Activated T-cell treated with anti-CD3 and anti-CD28 coated beads, Interleukin-2, amount 50 U/mL, for 1 hour (primary cell): Measurements from ENCODE around the gene ELMO1.

Source experiments
- DNase-seq: peaks from one replicate; pipeline ENCODE4 v3.0.0-alpha.2; 2020

The ELMO1 gene

DNA sequence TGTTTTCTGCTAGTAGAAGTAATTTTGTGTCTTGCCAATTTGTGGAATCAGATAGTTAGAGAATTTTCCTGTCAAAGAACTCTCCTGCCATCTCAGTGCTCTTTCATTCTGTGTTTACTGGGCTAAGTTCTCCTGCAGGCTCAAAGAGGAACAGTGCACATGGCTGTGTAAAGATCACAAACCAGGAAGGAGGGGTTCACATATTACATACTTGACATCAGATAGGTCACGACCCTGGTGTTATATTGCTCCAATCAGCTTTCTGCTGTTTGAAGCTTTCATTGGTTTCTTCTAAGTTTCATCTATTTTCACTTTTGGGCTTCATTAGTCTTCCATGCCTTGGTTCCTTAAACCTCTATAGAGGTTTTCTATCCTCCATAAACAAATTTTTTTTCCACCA is 13.5 kb upstream of the ELMO1 start:
- no peak for DNase-seq

DNA sequence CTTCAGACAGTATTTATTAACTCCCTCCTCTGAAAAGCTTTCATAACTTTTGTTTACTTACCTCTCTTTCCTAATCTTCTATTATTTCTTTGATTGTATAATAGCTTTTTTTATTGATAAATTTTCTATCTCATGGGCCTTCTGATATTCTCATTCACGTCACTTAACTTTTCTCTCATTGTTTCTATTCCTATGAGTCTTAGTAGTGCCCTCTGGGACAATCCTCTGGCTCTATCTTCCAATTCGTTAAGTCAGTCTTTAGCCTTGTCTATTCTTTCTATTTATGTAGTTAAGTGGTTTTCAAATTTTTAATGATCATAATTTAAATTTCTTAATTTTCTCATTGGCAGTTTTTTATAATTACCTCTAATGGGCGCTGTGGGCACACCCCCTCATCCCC is 6.4 kb upstream of the ELMO1 start:
- no peak for DNase-seq

GRCh38 chr7:37452346-37452745 is 3.7 kb upstream of the ELMO1 start:
- DNase-seq, result no peak

DNA sequence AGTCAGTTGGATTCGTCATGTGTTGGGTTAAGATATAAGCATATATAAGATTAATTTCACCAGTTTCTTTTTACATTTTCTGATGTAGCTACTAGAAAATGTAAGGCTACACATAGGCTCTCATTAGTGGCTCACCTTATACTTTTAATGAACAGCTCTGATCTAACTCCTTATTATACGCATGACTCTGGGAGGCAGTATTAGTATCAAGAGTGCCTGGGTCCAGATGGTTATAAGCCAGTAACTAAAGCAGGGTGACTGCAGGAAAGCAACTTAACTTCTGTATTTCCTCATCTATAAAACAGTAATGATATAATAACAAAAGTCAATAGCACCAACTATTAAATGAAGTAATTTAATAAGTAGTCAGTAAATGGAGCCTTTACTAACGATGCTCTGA is 1.4 kb upstream of the ELMO1 start:
- DNase-seq, result no peak

DNA sequence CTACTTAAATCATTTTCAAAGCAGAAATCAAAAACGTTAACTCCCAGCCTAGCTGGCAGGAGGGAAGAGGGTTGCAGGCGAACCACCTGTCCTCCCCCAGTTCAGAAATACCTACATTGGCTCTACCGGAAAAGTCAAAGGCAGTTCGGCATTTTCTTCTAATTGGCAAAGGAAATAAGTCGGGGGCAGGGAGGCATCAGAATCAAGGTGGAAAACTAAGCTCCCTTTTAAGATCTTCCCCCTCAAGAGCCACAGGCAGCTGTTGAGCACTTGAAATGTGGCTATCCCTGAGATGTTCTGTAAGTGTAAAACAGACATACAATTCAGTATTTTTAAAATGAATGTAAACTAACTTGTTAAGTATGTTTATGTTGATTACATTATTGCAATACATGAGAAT is 957 bp upstream of the ELMO1 start:
- DNase-seq, result no peak

- no peak for DNase-seq
These were observed 541 bp downstream of the ELMO1 start for GRCh38 chr7:37448011-37448635.

DNA sequence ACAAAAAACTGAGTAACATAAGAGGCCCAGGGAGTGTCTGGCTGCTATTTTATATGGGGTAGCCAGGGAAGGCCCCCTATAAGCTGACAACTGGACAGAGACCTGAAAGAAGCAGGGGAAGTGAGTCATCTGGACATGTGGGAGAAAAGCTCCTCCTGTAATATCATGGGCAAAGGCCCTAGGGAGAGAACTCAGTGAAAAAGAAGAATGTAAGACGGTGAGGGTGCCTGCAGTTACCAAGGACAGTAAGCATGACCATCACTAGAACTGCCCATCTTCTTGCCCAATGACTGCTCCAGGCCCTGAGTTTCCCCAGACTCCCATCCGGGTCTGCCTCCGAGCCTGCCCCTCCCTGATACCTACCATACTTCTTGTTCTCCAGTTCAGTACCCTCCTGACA is 2.3 kb downstream of the ELMO1 start:
- no peak for DNase-seq

DNA sequence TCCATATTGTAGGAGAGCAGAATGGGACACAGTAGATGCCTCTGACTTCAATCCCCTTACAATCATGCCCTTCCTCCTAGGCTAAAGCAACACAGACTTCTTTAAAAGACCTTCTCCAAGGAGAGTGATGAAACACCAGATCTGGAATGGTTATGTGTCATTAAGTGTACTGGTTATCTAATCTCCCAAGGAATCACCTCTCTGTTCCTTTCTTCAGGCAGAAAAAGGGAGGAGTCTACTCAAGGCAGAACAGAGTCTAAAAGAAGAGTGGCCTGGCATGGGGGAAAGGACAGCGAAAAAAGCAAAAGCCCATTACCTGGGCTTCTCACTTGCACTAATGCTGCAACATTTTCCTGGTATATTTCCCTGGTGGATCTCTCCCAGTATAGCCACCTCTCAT is 2.9 kb downstream of the ELMO1 start:
- DNase-seq, result no peak

GRCh38 chr7:37445064-37445723 is 3.5 kb downstream of the ELMO1 start:
- DNase-seq, result no peak

DNA sequence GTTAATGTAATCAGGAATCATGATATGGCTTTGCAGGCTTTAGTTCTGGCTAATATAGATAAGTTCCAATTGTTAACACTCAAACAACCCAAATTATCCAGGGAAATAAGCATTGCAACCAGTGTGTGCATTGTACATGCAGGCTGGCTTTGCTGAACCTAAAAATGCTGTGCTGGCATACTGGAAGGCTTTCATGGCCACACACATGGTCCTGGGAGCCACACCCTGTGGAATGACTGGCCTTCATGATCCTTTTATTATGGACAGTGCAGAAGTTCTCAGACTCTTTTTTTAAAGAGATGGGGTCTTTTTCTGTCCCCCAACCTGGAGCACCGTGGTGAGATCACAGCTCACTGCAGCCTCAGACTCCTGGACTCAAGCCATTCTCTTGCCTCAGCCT is 5.0 kb downstream of the ELMO1 start:
- no peak for DNase-seq

GRCh38 chr7:37442268-37442667 is 6.4 kb downstream of the ELMO1 start:
- no peak for DNase-seq

DNA sequence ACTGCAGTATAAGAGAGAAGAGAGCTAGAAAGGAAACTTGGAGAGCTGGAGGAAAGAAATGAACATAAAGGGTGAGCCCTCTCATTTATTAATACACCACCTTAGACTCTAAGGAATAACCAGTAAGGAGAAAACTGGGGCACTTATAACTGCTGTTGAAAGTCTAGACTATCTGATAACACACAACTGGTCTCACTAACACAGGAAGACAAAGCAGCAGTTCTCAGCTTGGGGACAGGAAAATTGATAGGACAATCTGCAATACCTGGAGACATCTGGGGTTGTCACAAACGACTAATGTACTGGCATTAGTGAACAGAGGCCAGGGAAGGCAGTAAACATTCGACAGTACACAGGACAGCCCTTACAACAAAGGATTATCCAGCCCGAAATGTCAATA is 6.8 kb downstream of the ELMO1 start:
- no peak for DNase-seq

DNA sequence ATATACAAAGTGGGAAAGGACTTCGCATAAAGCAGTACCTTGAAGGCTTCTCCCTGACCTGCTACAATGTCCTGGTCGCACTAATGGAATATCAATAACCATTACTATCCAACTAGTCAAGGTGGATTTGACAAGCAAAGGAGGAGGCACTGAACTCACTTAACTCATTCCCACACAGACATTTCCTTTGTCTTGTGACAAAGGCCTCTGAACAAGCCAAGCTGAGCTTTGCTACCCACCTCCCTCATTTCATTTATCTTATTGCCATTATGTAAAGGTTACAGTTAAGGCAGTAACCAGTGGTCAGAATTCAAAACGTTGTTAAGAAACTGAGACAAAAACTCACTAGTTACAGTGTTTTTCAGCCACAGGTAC is 7.3 kb downstream of the ELMO1 start:
- no peak for DNase-seq

- DNase-seq, result no peak
These were observed 7.8 kb downstream of the ELMO1 start for GRCh38 chr7:37440738-37441385.

- no peak for DNase-seq
These were observed 9.0 kb downstream of the ELMO1 start for GRCh38 chr7:37439653-37440026.

GRCh38 chr7:37438906-37439652 is 9.6 kb downstream of the ELMO1 start:
- no peak for DNase-seq

- no peak for DNase-seq
These were observed 13.4 kb downstream of the ELMO1 start for GRCh38 chr7:37435156-37435855.

GRCh38 chr7:37434529-37434928 is 14.1 kb downstream of the ELMO1 start:
- DNase-seq, result no peak

DNA sequence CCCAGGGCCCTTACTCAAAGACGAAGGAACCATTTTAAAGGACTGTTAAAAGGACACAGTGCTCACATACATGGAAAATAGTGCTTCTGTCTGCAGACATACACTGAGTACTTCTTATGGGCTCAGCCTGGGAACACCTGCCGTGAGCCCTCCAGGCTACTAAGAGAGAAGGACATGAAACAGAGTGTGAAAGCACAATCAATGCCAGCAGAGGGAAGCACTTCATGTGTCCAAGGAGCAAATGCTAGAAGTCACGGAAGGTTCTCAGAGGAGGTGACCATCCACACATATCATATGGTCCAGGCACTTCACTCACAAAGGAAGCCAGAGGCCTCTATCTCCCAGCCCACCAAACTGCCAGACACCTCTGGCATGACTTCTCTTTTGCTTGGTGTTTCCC is 15.5 kb downstream of the ELMO1 start:
- no peak for DNase-seq

- DNase-seq, result no peak
These were observed 16.3 kb downstream of the ELMO1 start for GRCh38 chr7:37432281-37432920.

GRCh38 chr7:37431413-37431812 is 17.3 kb downstream of the ELMO1 start:
- no peak for DNase-seq

- no peak for DNase-seq
These were observed 18.0 kb downstream of the ELMO1 start for GRCh38 chr7:37430640-37431039.

DNA sequence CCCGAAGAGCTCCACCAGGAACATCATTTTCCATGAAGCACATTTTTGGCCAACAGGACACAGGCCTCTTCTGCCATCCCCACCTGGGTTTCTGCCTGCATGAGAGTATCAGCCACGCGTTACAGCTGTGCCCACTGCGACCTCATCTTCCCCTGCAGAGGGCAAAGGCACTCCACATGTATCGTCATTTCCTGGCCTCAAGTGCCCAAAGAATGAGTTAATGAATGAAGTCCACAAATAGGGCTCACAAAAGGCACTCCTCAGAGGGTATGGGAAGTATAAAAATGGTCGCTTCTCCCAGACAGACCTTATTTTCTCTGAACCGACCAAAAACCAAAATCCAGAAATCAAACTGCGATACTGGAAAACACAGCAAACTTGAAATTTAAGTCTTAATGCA is 18.5 kb downstream of the ELMO1 start:
- DNase-seq, result no peak
